Measurements from ENCODE around the gene HRH1.
A peak's percentile ranks its signal among the peaks of the same experiment; 100 is the strongest.
"Not testable (repeated sequence)": the region's sequence is repeated elsewhere in the genome, so short reads cannot be mapped to it uniquely, and the experiment has no call there.

HRH1 gene

DNA sequence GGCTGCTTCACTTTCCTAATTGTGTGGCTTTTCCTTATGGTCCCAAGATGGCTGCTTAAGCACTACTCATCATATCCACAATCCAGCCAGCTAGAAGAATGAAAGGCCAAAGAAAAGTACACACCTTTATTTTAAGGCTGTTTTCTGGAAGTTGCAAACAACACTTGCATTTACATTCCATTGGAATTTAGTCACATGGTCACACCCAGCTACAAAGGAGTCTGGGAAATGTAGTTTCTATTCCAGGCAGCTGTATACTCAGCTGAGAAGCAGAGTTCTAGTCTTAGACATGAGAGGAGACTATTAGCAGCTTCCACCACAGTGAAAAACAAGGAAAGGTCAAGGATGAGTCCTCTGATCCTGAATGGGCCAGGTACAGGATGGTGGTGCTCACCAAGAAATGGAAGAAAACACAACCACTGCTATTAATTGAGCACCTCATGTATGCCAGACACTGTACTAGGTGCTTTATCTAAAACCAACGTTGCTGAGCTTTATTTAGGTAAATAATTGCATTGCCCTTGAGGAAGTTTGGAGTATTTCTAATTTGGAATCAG is 89.9 kb downstream of the HRH1 start:
- DNase-seq (ENCODE audit: low read depth in 2 of 2), result no peak

DNA sequence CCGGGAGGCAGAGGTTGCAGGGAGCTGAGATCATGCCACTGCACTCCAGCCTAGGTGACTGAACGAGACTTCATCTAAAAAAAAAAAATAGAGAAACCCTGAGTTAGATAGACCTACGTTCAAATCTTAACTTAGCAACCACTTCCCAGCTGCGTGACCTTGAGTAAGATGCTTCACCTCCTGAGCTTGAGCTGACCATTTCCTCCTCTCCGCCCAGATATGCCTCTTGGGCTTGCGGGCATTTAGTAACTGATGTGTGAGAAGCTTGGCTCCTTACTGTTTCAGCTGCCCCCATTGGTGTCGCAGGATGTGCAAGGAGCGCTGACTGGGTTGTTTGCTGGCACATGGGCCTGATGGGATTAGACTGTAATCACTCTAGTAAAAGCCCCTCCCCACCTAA is 91.0 kb downstream of the HRH1 start:
- DNase-seq (ENCODE audit: low read depth in 2 of 2), result no peak

DNA sequence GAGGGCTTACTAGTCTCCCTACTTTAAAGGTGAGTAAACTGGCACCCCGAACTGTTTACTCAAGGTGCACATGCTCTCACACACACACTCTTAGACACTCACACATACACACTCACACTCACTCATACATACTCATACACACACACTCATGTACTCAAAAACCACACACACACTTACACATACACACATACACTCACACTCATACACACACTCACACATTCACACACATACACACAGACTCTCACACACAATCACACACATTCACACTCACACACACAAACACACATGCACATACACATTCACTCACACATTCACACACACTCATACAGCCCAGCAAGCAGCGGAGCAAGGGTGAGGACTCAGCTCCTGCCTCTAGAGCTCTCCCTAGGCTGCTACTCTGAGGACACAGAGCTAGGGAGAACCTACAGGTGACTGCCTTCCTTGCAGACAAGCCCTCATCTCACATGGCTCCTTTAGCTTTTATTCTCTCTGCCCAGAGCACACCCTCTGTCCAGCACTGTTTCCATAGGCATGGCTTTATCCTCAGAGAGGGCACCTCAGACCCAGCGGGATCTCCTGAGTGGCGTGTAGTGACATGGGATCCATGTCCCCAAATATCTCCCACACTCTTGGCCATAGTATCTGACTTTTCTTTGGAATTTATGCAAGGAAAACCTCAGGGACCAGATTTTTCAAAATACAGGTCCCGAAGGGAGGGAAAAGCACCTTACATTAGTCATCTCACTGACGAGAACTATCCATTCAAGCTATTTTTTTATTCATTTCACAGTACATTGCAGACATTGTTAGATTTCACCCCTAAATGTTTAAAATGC is 91.8 kb downstream of the HRH1 start:
- DNase-seq (ENCODE audit: low read depth in 2 of 2), result no peak

DNA sequence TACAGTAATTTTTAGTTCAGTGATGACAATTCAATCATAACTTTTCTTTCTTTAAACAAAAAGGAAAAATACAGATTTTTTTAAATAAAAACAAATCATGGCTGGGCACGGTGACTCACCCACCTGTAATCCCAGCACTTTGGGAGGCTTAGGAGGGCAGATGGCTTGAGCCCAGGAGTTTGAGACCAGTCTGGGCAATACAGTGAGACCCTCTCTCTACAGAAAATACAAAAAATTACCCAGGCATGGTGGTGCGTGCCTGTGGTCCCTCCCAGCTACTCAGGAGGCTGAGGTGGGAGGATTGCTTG is 92.3 kb downstream of the HRH1 start:
- no peak for DNase-seq (ENCODE audit: low read depth in 2 of 2)

DNA sequence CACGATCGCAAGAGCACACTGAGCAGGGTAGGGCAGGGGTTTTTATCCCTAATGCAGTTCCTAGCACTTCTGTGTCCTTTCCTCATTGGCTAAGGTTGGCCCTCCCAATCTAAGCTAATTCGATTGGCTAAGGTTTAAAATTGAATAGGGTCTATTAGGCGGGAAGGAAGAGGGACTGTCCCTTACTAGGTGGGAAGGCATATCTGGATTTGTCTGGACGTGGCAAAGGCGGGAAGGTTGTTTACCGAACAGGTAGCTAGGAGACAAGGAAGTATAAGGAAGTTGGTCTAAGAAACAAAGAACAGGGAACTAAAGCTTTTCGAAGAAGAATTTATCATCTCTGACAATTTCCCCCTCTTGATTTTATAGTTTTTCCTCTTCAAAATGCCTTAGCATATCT is 93.1 kb downstream of the HRH1 start:
- no peak for DNase-seq (ENCODE audit: low read depth in 2 of 2)

DNA sequence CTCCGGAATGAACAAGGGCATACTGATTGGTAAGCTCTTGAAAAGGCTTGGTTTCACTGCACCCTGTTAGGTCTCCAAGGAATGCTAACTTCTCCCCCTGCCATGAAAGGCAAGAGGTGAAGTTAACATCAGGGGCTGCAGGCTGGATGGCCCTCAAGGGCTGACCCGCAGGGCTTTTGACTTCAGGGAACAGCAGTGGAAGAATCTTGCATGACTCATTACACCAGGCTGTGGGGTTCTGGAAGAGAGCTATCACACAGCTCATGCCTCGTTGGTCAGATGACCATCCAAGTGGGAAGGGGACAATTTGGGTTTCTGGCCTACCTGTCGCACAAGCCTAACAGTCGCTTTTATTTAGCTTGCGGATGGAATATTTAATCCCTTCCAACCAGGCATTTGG is 94.3 kb downstream of the HRH1 start:
- no peak for DNase-seq (ENCODE audit: low read depth in 2 of 2)

DNA sequence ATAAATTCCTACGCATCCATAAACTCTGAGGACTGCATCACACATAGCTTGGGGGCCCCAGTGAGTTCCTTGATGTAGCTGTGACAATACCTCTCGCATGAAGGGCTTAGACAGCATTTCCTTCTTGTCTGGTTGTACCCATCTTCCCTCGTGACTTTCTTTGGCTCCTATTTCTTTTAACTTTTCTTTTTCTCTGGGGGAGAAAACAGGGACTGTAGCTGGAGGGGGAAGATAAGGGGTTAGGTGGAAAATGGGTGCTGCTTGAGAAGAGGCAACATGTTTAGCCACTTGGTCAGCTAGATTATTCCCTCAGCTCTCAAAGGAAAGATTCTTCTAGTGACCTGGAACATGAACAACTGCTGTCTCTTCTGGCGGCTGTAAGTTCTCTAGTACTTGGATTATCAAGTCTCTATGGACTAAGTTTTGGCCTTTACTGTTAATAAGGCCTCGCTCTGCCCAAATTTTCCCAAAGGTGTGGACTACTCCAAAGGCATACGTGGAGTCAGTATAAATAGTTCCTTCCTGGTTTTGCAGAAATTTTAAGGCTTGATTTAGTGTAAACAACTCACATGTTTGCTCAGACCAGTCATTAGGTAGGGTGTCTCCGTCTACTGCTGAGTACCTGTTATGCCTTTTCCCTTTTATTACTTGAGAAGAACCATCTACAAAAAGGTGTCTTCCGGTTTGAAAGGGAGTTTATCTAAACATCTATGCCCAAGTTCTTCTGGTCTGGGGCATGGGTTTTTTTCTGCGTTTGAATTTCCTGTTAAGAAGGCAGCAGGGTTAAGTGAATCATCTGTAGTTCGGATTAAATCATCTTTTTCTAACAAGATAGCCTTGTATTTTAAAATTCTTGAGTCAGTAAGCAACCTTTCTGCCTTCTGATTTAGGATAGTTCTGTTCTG is 96.9 kb downstream of the HRH1 start:
- DNase-seq (ENCODE audit: low read depth in 2 of 2), result no peak

DNA sequence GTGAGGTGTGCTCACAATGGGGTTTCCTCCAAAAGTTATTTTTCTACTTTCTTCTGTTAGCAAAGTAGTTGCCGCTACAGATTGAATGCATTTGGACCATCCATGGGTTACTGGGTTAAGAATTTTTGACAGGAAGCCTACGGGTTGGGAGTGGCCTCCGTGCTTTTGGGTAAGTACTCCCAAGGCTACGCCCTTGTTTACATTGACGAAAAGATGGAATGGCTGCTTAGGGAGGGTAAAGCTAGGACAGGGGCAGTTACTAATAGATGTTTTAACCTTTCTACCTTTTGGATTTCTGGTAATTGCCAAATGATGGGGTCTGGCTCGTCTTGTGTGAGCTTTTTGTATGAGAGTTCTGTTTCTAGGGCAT is 97.5 kb downstream of the HRH1 start:
- DNase-seq (ENCODE audit: low read depth in 2 of 2), result no peak

DNA sequence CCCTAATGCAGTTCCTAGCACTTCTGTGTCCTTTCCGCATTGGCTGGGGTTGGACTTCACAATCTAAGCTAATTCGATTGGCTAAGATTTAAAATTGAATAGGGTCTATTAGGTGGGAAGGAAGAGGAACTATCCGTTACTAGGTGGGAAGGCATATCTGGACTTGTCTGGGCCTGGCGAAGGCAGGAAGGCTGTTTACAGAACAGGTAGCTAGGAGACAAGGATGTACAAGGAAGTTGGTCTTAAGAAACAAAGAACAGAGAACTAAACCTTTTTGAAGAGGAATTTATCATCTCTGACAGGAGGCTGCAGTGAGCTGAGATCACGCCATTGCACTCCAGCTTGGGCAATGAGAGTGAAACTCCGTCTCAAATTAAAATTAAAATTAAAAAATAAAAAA is 100.6 kb downstream of the HRH1 start:
- no peak for DNase-seq (ENCODE audit: low read depth in 2 of 2)

DNA sequence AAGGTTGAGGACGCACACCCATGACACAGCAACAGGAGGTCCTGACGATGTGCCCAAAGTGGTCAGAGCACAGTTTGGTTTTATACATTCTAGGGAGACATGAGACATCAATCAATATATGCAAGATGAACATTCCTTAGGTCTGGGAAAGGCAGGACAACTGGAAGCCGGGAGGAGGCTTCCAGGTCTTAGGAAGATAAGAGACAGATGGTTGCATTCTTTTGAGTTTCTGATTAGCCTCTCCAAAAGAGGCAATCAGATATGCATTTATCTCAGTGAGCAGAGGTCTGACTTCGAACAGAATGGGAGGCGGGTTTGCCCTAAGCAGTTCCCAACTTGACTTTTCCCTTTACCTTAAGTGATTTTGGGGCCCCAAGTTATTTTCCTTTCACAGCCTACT is 101.2 kb downstream of the HRH1 start:
- not testable (repeated sequence) for DNase-seq (ENCODE audit: low read depth in 2 of 2)

DNA sequence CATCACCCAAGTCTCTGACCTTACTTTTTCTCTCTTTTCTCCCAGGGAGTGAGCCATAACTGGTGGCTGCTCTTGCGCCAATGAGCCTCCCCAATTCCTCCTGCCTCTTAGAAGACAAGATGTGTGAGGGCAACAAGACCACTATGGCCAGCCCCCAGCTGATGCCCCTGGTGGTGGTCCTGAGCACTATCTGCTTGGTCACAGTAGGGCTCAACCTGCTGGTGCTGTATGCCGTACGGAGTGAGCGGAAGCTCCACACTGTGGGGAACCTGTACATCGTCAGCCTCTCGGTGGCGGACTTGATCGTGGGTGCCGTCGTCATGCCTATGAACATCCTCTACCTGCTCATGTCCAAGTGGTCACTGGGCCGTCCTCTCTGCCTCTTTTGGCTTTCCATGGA is 104.7 kb downstream of the HRH1 start:
- no peak for DNase-seq (ENCODE audit: low read depth in 2 of 2)

DNA sequence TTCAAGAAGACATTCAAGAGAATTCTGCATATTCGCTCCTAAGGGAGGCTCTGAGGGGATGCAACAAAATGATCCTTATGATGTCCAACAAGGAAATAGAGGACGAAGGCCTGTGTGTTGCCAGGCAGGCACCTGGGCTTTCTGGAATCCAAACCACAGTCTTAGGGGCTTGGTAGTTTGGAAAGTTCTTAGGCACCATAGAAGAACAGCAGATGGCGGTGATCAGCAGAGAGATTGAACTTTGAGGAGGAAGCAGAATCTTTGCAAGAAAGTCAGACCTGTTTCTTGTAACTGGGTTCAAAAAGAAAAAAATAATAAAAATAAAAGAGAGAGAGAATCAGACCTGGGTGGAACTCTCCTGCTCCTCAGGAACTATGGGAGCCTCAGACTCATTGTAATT is 106.2 kb downstream of the HRH1 start:
- DNase-seq (ENCODE audit: low read depth in 2 of 2), result no peak

DNA sequence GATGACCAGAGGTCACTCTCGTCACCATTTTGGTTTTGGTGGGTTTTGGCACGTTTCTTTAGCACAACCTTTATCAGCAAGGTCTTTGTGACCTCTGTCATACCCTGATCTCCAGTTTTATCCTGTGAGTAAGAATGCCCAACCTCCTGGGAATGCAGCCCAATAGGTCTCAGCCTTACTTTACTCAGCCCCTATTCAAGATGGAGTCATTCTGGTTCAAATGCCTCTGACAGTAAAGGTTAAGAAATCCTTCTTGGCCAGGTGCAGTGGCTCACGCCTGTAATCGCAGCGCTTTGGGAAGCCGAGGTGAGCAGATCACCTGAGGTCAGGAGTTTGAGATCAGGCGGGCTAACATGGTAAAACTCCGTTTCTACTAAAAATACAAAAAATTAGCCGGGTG is 114.7 kb downstream of the HRH1 start:
- no peak for DNase-seq (ENCODE audit: low read depth in 2 of 2)

DNA sequence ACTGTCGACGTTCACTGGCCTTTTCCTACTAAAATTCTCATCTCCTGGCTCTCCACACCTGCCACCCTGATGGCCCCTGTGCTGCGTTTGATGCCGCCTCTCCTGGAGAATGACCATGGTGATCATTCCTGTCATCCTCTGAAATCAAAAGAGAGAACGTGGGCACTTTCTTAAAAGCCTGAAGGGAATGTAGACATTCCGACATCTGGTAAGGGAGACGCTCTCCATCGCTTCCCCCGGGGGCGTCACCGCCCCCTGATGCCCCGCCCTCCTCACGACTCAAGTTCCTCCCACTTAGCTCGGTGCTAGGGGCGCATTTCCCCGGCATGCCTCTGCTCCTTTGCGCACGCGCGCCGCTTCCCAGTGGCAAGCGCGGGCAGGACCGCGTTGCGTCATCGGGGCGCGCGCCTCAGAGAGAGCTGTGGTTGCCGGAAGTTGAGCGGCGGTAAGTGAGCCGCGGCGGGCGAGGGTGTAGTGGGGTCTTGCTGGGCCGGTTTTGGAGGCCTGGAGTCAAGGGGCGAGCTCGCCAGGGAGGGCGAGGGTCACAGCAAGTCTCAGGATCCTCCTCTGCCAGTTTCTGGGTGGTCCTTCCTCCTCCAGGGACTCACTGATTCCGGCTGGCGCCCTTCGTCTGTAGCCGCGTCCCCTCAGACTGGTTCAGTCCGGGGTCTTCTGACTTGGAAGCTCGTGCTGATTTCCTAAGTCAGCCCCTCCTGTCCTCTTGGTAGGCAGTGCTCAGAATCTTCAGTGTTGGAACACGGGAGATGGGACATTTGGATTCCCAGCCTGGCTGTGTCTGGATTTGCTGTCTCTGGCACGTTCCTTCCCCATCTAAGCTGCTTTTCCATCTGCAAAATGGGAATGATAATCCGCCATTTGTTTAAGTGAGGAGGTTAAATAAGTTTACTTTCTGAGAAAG is 118.0 kb downstream of the HRH1 start, which contains the start of gene ATG7:
ATG7 (plus strand) TSS at position 412 of the 919 bp plus-strand sequence. CDS start 26,299 bp downstream, outside the sequence.
- DNase-seq (ENCODE audit: low read depth in 2 of 2), result peak; percentile 93 to 94

DNA sequence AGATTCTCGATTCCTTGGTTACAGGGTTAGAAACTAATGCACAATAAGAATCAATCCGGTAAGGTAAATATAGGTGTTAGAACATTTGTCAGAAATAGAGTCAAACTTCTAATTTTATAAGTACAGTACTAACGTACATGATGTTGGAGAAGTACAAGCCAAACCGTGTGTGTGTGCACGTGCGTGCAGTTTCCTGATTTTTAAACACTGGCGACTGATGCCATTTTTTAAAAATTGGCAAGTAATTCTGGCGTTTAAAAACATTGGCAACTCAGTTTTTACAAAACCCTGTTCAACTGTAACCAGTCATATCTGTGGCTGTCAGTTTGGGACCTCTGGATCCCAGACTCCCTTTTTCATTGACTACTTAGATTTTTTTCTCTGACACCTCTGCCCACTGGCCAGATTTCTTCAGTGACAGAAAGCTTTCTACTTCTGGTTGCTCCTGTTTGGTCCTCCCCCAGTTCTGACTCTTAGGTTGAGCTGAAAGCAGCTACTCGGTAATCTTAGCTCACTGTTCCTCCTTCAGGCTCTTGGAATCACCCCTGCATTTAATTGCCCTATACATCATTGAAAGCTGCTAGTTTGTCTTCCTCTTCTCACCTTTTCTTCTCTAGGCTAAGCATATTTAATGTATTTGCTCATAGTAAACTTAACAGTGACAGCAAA is 118.7 kb downstream of the HRH1 start:
- no peak for DNase-seq (ENCODE audit: low read depth in 2 of 2)

DNA sequence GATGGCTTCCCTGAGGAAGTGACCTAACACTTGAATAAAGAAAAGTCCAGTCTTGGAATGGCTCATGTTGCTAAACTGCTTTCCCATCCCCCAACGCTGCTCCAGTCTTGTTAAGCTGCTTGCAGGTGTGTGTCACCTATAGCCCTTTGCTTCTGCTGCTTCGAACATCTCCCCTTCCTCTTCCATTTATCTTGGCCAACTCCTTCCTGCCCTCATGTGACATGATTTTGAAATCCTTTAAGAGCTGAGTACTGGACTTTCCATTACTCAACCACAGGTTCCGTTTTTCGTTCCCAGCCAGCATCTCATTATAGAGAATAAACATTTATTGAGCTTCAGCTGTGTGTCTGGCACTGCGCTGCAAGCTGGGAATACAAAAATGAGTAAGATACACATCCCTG is 119.6 kb downstream of the HRH1 start:
- DNase-seq (ENCODE audit: low read depth in 2 of 2), result no peak

DNA sequence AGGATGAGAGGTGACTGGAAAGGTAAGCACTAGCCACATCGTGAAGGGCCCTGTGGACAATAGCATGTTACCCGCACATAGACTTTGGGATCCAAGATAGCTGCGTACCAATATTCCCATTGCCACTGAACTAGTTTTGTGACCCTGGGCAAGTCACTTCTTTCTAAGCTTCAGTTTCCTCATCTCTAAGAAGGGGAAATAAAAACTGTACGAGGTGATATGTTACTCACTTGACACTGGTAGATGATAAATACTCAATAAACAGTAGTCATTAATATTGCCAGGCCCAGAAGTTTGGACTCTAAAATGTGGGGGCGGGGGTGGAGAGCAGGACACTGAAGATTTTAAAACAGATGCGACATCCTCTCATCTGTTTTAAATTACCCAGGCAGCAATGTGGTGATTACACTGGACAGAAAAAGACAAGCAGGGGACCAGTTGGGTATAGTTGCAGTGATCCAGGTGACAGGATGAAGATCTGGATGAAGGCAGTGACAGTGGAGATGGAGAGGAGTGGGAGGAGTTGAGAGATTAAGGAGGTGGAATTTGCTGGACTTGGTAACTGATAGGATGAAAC is 120.4 kb downstream of the HRH1 start:
- no peak for DNase-seq (ENCODE audit: low read depth in 2 of 2)

DNA sequence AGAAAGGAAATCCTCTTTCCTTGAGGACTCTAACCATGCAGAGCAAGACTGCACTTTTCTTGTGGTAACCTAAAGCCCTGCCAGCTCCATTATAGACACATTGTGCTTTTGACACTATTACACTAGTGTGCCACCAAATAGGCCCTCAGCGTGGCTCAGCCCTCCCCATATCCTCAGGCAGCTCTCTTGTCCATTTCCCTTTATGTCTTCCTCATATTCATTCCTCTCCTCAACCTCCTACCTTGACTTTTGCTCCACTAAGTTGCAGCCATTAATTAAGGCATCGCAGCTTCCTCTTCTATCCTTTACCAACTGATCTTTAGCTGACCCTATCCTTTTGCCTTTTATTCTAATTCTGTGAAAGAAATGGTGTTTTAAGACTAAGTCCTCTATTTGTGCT is 121.6 kb downstream of the HRH1 start:
- DNase-seq (ENCODE audit: low read depth in 2 of 2), result no peak

DNA sequence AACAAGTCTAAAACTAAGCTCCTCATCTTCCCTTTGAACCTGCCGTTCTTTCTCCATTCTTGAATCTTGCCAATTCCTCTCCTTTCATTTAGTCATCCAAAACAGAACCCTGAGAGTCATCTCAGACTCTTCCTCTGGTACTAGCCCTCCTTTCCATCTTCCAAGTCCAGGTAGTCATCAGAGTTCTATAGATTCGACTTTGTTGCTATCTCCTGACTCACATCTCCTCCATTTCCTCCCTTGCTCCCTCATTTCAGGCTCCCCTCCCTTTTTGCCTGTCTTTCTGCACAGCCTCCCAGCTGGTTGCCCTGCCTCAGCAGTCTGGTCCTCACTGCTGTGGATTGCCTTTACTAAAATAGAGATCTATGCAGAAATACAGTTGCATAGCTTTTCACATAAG is 122.6 kb downstream of the HRH1 start:
- no peak for DNase-seq (ENCODE audit: low read depth in 2 of 2)

DNA sequence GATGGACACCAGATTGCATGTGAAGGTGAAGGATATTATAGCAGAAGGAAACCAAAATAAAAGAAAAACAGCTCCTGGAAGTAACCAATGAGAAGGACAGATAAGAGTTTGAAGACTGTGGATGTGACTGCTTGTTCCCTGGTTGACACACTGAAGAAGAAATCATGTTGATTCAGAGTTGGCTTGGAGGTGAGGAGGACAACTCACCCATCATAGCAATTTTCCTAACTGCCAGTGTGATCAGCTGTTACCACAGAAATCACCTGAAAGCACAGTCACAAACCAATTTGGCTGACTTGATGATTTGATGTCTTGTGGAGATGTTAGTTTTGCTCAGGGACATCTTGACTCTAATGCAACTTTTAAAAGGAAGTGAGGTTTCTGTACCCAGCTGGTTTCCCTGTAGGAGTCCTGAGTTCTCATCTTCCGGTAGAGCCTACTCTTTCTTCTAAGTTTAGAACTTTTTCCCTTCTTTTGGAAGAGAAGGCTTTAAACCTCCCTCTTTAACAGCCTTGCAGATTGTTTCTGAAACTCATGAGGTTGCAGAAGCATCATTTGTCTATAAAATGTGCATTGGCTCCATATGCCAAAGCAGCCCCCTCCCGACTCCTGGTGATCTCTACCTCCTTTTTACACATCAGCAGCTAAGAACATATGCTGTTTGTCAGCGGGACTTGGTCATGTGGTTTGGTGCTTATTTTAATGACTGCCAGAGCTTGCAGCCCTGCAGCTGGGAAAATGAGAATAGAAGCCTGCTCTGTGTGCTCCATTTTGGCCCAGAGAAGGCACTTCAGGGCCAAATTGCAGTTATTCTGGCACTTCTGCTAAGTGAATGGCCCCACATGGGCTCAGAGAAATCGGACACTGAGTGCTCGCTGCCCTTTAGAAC is 128.2 kb downstream of the HRH1 start:
- no peak for DNase-seq (ENCODE audit: low read depth in 2 of 2)

Data from stimulated activated CD8-positive, alpha-beta memory T cell treated with anti-CD3 and anti-CD28 coated beads, Interleukin-7, amount 100 ng/mL, for 1 hour (primary cell).